Panc1 (cell line): Measurements from ENCODE around the gene ZFAND3.

Experiments used
- POLR2AphosphoS5 ChIP-seq: IDR thresholded peaks from 2 replicates; pipeline ENCODE4 v1.6.1; 2012; ENCODE audit warnings: mild to moderate bottlenecking, low read depth, low read length, moderate library complexity
- SIN3A ChIP-seq: IDR thresholded peaks from 2 replicates; pipeline ENCODE4 v1.6.1; 2012; ENCODE audit warnings: low read depth, mild to moderate bottlenecking, low read length, moderate library complexity, borderline replicate concordance; ENCODE audit not compliant: insufficient read depth
- TF ChIP-seq, protein P1 (sequence below): fragments of 450-650 bp; IDR thresholded peaks from 2 replicates; pipeline ENCODE4 v1.5.1; 2017; ENCODE audit warnings: mild to moderate bottlenecking
- TF ChIP-seq, protein P2 (sequence below), 2 experiments: IDR thresholded peaks; 2 replicates each; pipeline ENCODE4 v1.6.1; 2011 to 2012; ENCODE audit warnings: low read depth in 2 of 2, control low read depth in 1 of 2, low read length in 1 of 2, mild to moderate bottlenecking in 1 of 2, moderate library complexity in 1 of 2; ENCODE audit not compliant: insufficient read depth in 1 of 2

DNA sequence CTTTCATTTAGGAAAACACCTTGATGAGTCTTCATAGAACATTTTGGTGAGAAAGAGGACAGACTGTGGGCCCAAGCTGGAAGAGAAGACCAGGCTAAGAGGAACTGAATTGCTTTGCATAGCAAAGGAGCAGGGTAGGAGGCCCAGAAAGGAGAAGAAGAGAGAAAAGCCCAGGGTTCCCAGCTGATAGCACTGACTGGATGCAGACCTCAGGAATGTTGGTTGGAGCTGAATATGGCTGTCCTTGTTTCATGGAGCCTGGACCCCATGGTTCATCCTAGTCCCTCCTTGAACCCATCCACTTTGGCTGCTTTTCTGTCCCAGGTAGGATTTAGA is 18.0 kb upstream of the ZFAND3 start:
- TF ChIP-seq, protein P1, sequence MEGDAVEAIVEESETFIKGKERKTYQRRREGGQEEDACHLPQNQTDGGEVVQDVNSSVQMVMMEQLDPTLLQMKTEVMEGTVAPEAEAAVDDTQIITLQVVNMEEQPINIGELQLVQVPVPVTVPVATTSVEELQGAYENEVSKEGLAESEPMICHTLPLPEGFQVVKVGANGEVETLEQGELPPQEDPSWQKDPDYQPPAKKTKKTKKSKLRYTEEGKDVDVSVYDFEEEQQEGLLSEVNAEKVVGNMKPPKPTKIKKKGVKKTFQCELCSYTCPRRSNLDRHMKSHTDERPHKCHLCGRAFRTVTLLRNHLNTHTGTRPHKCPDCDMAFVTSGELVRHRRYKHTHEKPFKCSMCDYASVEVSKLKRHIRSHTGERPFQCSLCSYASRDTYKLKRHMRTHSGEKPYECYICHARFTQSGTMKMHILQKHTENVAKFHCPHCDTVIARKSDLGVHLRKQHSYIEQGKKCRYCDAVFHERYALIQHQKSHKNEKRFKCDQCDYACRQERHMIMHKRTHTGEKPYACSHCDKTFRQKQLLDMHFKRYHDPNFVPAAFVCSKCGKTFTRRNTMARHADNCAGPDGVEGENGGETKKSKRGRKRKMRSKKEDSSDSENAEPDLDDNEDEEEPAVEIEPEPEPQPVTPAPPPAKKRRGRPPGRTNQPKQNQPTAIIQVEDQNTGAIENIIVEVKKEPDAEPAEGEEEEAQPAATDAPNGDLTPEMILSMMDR: no peak
- TF ChIP-seq POLR2AphosphoS5 (no peak), SIN3A (no peak)
- TF ChIP-seq, protein P2, sequence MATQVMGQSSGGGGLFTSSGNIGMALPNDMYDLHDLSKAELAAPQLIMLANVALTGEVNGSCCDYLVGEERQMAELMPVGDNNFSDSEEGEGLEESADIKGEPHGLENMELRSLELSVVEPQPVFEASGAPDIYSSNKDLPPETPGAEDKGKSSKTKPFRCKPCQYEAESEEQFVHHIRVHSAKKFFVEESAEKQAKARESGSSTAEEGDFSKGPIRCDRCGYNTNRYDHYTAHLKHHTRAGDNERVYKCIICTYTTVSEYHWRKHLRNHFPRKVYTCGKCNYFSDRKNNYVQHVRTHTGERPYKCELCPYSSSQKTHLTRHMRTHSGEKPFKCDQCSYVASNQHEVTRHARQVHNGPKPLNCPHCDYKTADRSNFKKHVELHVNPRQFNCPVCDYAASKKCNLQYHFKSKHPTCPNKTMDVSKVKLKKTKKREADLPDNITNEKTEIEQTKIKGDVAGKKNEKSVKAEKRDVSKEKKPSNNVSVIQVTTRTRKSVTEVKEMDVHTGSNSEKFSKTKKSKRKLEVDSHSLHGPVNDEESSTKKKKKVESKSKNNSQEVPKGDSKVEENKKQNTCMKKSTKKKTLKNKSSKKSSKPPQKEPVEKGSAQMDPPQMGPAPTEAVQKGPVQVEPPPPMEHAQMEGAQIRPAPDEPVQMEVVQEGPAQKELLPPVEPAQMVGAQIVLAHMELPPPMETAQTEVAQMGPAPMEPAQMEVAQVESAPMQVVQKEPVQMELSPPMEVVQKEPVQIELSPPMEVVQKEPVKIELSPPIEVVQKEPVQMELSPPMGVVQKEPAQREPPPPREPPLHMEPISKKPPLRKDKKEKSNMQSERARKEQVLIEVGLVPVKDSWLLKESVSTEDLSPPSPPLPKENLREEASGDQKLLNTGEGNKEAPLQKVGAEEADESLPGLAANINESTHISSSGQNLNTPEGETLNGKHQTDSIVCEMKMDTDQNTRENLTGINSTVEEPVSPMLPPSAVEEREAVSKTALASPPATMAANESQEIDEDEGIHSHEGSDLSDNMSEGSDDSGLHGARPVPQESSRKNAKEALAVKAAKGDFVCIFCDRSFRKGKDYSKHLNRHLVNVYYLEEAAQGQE (IDR thresholded peaks at IDR 0.05; ENCODE audit: insufficient read depth in 1 of 2, low read depth in 2 of 2, low read length in 1 of 2): no peak
